GM10248 (cell line): ENCODE measurements around the gene GRIK4.
"Not testable (repeated sequence)": the region's sequence is repeated elsewhere in the genome, so short reads cannot be mapped to it uniquely, and the experiment has no call there.

Experiments
- CTCF ChIA-PET: fragments of 300-600 bp; sonication (Branson Sonifier 250); formaldehyde crosslinking; extraction: SDS; loops from one replicate; lab custom pipeline; 2021; ENCODE audit warnings: antibody characterized with exemption; lab: Yijun Ruan, JAX
- POLR2A ChIA-PET: fragments of 350-650 bp; sonication (Branson Sonifier 250); formaldehyde crosslinking; extraction: SDS; loops from one replicate; lab custom pipeline; 2020; ENCODE audit warnings: antibody characterized with exemption; lab: Yijun Ruan, JAX
- DNase-seq: peaks from one replicate; pipeline ENCODE4 v3.0.0; 2012; ENCODE audit errors: extremely low spot score
- CTCF ChIP-seq: IDR thresholded peaks from 2 replicates; pipeline ENCODE4 v1.5.1; 2012; ENCODE audit warnings: mild to moderate bottlenecking, low read depth; ENCODE audit errors: extremely low read depth, missing control alignments, control extremely low read depth

GRIK4 gene

DNA sequence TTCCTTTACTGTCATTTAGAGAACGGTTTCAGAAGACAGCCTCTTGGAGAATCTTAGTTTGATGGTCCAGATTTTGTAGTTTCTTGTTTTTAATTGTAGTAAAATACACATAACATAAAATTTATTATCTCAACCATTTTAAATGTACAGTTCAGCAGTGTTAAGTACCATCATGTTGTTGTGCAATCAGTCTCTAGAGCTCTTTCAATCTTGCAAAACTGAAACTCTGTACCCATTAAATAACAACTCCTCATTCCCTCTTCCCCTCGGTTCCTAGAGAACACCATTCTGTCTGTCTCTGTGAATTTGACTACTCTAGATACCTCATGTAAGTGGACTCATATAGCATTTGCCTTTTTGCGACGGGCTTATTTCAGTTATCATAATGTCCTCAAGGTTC, 69.8 kb downstream of the GRIK4 start:
- TF ChIP-seq CTCF: no peak
- CTCF ChIA-PET: no interaction called here
- POLR2A ChIA-PET: no interaction called here
- no peak for DNase-seq

DNA sequence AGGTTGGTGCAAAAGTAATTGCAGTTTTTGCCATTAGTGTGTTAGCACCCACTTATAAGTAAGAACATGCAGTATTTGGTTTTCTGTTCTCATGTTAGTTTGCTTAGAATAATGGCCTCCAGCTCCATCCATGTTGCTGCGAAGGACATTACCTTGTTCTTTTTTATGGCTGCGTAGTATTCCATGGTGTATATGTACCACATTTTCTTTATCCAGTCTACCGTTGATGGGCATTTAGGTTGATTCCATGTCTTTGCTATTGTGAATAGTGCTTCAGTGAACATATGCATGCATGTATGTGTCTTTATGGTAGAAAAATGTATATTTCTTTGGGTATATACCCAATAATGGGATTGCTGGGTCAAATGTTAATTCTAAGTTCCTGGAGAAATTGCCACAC, 71.0 kb downstream of the GRIK4 start:
- DNase-seq, POLR2A ChIA-PET, CTCF ChIA-PET: not testable (repeated sequence)

DNA sequence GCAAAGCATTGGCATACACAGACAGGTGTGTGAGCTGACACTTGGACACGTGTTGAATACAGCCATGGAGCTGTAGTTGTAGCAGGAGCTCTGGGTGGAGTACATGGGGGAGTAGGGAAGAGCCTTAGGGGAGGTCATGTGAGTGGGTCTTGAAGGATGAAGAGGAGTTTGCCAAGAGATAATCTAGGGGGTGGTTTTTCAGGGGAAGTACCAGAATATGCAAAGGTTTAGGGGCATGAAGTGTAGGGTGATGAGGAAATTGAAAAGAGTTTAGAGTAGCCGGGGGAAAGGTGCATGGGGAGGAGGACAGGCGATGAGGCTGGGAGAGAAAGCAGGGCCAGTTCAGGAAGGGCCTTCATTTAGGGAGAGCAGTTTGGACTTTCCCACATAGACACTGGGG, 74.5 kb downstream of the GRIK4 start:
- no peak for TF ChIP-seq CTCF
- CTCF ChIA-PET: interaction anchor here (0.8 kb wide), 1 partner anchor 16 kb away, joined by 3 read pairs; no protein-coding TSS in a partner anchor
- POLR2A ChIA-PET: no interaction called here
- no peak for DNase-seq

DNA sequence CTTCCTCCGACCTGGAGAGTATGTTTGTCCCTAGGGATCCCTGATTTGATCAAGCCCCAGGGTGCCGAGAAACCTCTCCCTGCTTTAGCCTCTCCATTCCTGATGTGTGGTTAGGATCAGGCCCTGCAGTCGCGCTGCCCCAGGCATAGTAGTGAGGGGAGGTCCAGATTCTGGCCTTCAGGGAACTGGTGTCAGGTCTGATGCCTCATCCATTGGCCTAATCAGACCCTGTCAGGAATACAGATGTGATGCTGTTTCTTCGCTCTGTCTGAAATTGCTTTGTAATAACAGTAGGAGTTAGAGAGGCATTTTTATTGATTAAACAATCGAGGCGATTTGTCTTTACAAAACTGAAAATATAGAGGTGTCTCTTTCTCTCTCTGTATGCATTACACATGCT, 75.2 kb downstream of the GRIK4 start:
- no peak for TF ChIP-seq CTCF
- POLR2A ChIA-PET: no interaction called here
- DNase-seq: no peak
- CTCF ChIA-PET: interaction anchor here (1.4 to 2.4 kb wide), 2 partner anchors 10 to 13 kb away, joined by 3 to 9 read pairs; no protein-coding TSS in a partner anchor

GRCh38 chr11:120587299-120587698, 75.8 kb downstream of the GRIK4 start:
- TF ChIP-seq CTCF: no peak
- DNase-seq: no peak
- CTCF ChIA-PET: interaction anchor here (1.3 to 2.4 kb wide), 3 partner anchors 11 to 71 kb away, joined by 3 to 9 read pairs (median 3); no protein-coding TSS in a partner anchor
- POLR2A ChIA-PET: no interaction called here

DNA sequence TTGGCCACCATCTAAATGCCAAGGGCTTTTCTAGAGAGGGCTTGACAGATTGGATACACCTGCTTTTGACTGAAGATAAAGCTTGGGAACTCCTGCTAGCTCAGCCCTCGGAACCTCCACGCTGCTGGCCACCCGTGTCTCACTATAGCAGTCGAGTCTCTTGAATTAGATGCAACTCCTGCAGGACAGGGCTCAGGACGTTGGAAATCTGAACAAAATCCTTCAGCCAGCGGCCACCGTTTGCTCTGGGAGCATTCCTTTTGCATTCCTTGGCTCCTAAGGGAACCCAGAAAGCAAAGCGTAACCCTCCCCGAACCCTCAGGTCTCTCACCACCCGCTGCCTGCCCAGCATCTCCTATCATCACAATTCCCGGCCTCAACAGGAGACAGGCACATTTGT, 77.8 kb downstream of the GRIK4 start:
- POLR2A ChIA-PET: no interaction called here
- CTCF ChIA-PET: no interaction called here

DNA sequence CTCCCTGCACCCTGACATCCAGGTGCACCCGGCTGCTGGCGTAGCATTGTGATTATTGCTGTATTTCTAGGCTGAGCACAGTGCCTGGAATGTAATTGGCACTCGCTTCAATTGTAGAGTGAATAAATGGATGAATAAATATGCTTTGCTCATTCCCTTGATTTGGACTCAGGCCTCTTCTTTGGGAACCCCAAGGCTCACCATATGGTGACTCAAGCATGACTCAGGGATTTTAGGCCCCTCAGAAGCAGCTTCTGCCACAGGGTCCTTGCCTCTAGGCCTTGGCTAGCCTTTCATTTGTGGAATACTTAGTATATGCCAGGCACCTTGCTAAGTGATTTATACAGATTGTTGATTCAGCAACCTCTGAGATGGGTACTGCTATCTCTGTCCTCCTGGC, 78.9 kb downstream of the GRIK4 start:
- ChIA-PET POLR2A (no interaction called here), CTCF (no interaction called here)
- no peak for TF ChIP-seq CTCF
- no peak for DNase-seq

More for the DNA sequence above, 77.8 kb downstream of the GRIK4 start:
- no peak for TF ChIP-seq CTCF
- no peak for DNase-seq
